Purkinje cell (primary cell): ENCODE results near the gene LYSMD1. TPM values are rescaled to one million over a fixed set of nuclear protein-coding genes. Genes with fewer than 3 reads are reported as not detected.

Experiments
- polyA plus RNA-seq: library from polyadenylated mRNA; unstranded; fragments of >200 nt; fragmentation: Nextera tagmentation; gene quantifications from 2 replicates; pipeline ENCODE4 v1.2.1, GENCODE V29; 2014

LYSMD1 gene
- polyA plus RNA-seq: 19.2 and 19.6 TPM in 2 replicates

GRCh38 chr1:151165738-151166504, at the start of gene LYSMD1, which contains the start of gene SCNM1:
TSS of gene LYSMD1 (minus strand) at chr1:151165902. CDS start at chr1:151165258, 644 bp downstream.
TSS of gene SCNM1 (plus strand) at chr1:151166144. CDS start at chr1:151166153, 9 bp downstream.

GRCh38 chr1:151198254-151199127, 32.8 kb upstream of the LYSMD1 start, which contains the start of gene PIP5K1A:
TSS of gene PIP5K1A (plus strand) at chr1:151198552. CDS start at chr1:151198997, 445 bp downstream.

GRCh38 chr1:151189637-151190445, 24.1 kb upstream of the LYSMD1 start, which contains the start of gene VPS72:
TSS of gene VPS72 (minus strand) at chr1:151190197. CDS start at chr1:151190121, 76 bp downstream.

GRCh38 chr1:151175863-151176262, 10.2 kb upstream of the LYSMD1 start, which contains the start of gene TMOD4:
TSS of gene TMOD4 (minus strand) at chr1:151175981. CDS start at chr1:151174875, 1,106 bp downstream.

GRCh38 chr1:151156515-151156819, 9.2 kb downstream of the LYSMD1 start, which contains the start of gene TNFAIP8L2:
TSS of gene TNFAIP8L2 (plus strand) at chr1:151156649. CDS start at chr1:151158698, 2,049 bp downstream.

GRCh38 chr1:151146412-151147131, 19.1 kb downstream of the LYSMD1 start, which contains the start of gene SEMA6C:
TSS of gene SEMA6C (minus strand) at chr1:151146631. CDS start at chr1:151142621, 4,010 bp downstream.

Other genes starting within 250 kb of the LYSMD1 start
- 7.4 and 12.1 TPM in 2 replicates for gene SETDB1, start 239.5 kb downstream of the LYSMD1 start, polyA plus RNA-seq
- 2.0 and 2.5 TPM in 2 replicates for gene CERS2, start 191.1 kb downstream of the LYSMD1 start, polyA plus RNA-seq
- not detected in 2 replicates for gene ANXA9, start 183.6 kb downstream of the LYSMD1 start, polyA plus RNA-seq
- 0.55 and 1.1 TPM in 2 replicates for gene MINDY1, start 159.0 kb downstream of the LYSMD1 start, polyA plus RNA-seq
- gene PRUNE1, start 157.5 kb downstream of the LYSMD1 start, polyA plus RNA-seq: 13.0 and 22.9 TPM in 2 replicates
- gene BNIPL, start 129.3 kb downstream of the LYSMD1 start, polyA plus RNA-seq: 0.26 and 0.60 TPM in 2 replicates
- gene C1orf56, start 118.2 kb downstream of the LYSMD1 start, polyA plus RNA-seq: 12.8 and 18.3 TPM in 2 replicates
- gene CDC42SE1, start 106.3 kb downstream of the LYSMD1 start, polyA plus RNA-seq: 11.7 and 17.5 TPM in 2 replicates
- gene MLLT11, start 105.5 kb downstream of the LYSMD1 start, polyA plus RNA-seq: 149 and 204 TPM in 2 replicates
- gene GABPB2, start 95.1 kb downstream of the LYSMD1 start, polyA plus RNA-seq: 3.0 and 6.1 TPM in 2 replicates
- gene SEMA6C, start 19.3 kb downstream of the LYSMD1 start, polyA plus RNA-seq: 0.95 and 2.5 TPM in 2 replicates
- not detected in 2 replicates for gene TNFAIP8L2, start 9.3 kb downstream of the LYSMD1 start, polyA plus RNA-seq
- 138 and 168 TPM in 2 replicates for gene SCNM1, start 242 bp upstream of the LYSMD1 start, polyA plus RNA-seq
- not detected in 2 replicates for gene TMOD4, start 10.1 kb upstream of the LYSMD1 start, polyA plus RNA-seq
- gene VPS72, start 24.3 kb upstream of the LYSMD1 start, polyA plus RNA-seq: 9.7 and 12.8 TPM in 2 replicates
- 2.9 and 3.3 TPM in 2 replicates for gene PIP5K1A, start 32.6 kb upstream of the LYSMD1 start, polyA plus RNA-seq
- 80.4 and 119 TPM in 2 replicates for gene PSMD4, start 88.8 kb upstream of the LYSMD1 start, polyA plus RNA-seq
- 0.07 and 0.34 TPM in 2 replicates for gene ZNF687, start 116.4 kb upstream of the LYSMD1 start, polyA plus RNA-seq
- 4.3 and 6.1 TPM in 2 replicates for gene PI4KB, start 161.5 kb upstream of the LYSMD1 start, polyA plus RNA-seq
- 1.5 and 1.9 TPM in 2 replicates for gene RFX5, start 181.3 kb upstream of the LYSMD1 start, polyA plus RNA-seq
- gene SELENBP1, start 206.8 kb upstream of the LYSMD1 start, polyA plus RNA-seq: 0.83 and 1.7 TPM in 2 replicates
- gene PSMB4, start 233.7 kb upstream of the LYSMD1 start, polyA plus RNA-seq: 351 and 394 TPM in 2 replicates